UCSD-AML1 (cell line): ENCODE measurements around the gene CBLB.

ENCODE experiments used
- DNase-seq: peaks from one replicate; lab custom pipeline; 2025; ENCODE audit not compliant: unreplicated experiment; lab: John Stamatoyannopoulos, UW

The CBLB gene

DNA sequence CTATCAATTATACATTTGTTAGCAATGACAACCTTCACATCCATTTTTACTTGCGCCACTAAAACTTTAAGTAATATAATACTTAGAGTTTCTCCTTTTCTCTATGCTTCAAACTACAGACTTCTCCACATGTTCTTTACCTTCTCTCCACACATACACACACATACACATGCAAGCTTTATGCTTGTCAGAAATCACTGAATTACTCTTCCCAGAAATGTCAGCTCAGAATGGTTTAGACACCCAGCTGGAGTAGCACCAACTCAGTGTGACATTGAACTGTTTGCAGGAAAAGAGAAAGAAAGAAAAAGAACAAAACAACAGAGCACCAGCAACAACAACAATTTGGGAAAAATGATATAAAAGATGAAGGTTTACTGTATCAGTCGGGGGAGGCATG is 20.9 kb downstream of the CBLB start:
- DNase-seq = no peak

DNA sequence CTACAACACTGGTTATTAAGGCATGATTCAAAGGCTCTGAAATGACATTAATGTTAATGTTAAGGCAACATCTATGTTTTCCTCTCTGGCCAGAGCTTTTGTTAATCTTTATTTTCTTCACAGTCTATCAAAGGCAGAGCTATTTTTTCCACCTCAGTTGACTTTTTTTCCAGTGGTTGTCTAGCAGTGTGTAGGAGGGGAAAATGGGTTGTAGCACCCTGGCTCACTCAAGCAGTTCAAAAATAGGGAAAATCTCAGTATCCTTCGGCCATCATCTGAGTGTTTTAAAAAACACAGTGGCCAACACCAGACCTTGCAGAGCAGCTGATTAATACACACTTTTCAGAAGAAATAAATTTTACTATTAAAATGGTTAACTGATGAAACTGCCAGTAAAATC is 21.4 kb downstream of the CBLB start:
- DNase-seq = no peak

DNA sequence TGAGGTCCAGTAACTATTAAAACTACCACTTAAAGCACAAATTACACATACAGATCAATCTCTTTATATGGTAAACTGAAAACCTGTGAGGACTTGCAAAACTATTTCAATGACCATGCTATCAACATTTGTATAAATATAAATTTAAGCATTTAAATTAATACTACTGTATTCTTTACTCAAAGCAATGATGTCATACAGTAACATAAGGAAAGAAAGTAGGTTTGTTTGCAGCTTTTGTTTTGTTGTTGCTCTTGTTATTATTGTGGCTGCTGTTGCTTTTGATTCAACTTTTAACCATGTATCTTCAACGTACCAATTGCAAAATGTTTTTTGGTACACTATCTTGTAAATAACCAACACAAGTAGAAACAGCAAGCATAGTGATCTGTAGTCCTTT is 22.0 kb downstream of the CBLB start:
- no peak for DNase-seq

DNA sequence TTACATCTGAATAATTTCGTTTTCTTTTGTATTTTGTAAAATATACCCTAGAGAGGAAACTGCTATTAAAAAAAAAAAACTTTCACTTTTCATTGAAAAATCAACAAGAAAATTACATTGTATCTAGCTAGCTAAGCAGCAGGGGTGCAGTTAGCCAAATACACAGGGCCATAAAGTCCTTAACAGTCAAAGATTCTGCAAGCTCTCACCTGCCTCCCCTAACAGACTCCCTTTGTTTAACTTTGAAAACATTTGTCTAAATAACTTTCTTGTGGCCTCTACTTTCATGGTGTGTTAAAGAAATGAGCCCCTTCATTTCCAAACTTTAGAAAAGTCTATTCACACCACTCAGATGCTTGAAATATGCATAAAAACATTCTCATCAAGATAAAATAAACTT is 23.3 kb downstream of the CBLB start:
- DNase-seq = no peak

DNA sequence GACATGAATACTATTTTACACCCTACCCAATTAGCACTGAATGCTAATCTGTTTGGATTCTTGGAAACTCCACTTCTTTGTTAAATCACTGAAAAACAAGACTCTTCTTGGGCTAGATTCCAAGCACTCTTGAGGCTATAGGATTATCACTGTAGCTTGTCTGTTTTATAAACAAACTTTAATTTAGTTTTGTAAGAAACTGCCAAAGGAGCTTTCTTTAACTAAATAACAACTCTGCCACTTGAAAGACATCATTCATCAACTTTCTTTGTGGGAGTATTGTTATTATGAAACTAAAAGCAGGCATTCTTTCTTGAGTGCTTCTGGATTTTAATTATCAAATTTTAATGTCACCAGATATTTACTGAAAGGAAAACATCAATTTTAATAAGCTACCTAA is 24.1 kb downstream of the CBLB start:
- DNase-seq = no peak

DNA sequence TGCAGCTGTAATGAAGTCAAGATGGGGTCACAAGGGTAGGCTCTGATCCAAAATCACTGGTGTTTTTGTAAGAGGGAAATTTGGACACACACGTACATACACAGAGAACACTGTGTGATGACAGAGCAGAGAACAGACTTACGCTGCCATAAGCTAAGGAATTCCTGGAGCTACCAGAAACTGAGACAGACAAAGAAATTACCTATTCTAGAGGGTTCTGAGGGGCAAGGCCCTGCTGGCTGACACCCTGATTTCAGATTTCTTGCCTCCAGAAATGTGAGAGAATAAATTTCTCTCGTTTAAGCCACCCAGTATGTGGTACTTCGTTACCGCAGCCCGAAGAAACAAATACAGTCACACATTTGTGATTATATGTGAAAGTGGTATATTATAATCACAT is 24.8 kb downstream of the CBLB start:
- no peak for DNase-seq

DNA sequence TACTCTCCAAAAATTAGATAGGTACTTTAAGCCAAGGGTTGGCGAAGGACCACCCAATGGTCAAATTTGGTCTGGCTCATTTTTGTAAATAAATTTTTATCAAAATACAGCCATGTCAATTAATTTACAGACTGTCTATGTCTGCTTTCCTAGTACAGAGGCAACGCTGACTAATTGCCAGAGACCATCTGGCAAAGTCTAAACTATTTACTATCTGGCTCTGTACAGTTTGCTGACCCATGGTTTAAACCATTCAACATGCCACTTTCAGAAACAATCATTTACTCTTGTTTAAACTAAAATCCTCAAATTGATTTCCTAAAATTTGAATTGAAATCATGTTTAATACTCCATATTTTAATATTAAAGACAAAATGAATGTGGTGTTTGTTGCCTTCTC is 25.9 kb downstream of the CBLB start:
- no peak for DNase-seq

DNA sequence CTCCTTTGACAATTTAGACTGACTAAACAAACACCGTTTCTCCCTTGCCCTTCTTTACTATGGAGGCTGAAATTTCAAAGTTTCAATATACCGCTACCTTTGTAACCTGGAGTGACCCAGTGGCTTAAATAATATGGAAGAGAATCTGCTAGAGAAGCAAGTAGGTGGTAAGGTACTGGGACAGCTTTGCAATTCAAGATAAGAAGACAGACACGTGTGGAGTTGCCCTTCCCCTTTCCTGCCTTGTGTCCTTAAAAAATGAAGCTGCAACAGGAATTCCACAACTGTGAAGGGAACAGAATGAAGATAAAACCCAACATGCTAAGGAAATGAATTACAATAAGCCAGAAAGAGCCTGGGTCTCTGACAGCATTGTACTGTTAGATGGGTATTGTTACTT is 26.4 kb downstream of the CBLB start:
- DNase-seq = no peak

DNA sequence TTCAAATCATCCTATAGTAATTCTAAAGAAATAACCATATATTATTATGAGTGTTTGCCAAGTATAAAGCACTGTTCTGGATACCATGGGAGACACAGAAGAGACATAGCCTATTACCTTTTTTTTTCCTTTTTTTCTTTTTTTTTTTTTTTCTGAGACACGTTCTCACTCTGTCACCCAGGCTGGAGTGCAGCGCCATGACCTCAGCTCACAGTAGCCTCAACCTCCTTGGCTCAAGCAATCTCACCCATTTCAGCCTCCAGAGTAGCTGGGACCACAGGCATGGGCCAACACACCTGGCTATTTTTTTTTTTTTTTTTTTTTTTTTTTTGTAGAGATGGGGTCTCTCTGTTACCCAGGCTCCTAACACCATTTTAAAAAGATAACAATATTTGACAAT is 30.9 kb downstream of the CBLB start:
- DNase-seq = no peak

DNA sequence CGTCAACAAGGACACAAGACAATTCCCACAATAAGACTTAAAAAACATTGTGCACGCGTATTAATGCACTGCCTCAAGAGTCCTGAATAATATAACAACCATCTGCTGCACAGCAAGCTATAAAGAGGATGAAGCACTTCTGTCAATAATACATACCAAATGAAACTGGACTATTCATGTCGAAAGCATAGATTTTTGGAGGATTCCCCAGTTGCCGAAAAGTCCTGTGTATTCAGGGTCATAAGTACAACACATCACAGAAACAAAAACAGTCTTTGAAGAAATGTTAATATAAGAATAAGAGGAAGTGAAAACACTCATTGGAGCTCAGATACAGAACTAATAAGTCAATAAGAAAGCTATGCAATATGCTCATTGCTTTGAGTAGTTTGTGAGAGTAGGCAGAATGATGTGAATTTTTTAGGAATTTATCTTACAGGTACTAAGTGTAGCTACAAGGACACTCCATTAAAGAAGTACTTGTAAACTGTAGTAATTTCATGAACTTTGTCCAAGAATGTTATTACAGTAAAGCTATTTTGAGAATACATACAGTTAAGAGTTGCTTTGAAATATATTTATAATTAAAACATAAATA is 31.6 kb downstream of the CBLB start:
- DNase-seq = no peak

DNA sequence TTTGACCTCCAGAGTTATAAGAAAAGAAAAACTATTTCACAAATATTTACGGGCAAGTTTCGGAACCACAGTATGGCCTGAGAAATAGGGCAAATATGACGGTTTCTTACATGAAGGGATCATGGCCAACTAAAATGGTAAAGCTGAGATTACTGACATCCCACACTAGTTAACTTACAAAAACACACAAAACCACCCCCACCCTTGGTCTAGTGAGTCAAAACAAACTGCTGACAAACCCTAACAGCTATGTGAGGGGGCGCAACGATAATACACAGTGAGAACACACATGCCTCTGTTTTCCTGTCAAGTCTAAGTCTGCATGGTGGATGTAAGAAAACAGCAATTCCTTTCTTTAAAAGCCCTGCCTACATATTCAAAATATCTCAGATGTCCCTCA is 32.3 kb downstream of the CBLB start:
- DNase-seq = no peak

DNA sequence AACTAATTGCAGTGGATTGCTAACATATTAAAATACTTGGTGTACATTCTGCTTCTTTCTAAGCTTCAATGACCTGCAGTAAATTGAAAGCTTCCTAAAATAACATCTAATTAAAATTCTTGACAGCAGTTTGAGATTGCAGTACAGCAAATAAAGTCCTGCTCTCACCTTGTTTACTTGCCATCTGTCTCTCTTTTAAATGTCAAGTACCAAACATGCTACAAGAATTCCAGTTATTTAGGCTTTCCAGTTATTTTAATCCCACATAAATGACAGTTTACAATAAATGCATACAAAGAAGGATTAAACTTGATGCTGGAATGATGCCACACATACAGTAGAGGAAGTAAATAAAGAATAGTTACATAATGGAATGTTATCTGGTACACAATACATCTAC is 33.2 kb downstream of the CBLB start:
- no peak for DNase-seq

DNA sequence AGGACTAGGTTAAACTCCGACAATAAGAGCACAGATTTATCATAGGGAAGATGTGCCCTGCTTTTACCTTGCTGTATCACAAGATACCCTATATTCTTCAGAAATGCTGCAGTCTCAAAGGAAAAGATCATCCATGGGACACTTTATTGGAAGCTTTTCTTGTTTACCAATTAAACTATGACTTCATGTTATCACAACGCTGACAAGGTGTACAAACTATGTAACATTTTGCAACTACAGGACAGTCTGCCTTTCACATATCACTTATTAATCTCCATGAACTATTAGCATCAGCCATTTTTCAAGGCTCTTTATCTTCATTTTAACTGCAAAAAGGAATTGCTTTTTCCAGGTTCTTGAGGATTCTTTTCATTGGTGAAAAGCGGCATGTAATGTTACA is 34.0 kb downstream of the CBLB start:
- DNase-seq = no peak

DNA sequence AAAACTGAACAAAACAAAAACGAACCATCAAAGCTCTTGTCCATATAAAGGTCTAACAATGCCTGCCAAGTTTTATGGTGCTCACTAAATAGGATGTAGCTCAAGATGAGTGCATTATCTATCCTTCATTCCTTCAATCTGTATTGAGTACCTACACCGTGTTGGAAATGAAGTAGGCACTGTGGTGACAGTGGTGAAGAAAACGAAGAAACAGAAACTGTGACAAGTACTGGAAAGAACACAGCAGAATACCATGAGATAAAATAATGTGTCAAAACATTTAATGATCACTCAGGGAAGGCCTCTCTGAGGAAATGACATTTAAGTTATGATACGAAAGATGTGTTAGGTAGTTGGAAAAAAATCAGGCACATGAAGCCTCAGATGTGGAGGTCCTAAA is 36.2 kb downstream of the CBLB start:
- DNase-seq = no peak

DNA sequence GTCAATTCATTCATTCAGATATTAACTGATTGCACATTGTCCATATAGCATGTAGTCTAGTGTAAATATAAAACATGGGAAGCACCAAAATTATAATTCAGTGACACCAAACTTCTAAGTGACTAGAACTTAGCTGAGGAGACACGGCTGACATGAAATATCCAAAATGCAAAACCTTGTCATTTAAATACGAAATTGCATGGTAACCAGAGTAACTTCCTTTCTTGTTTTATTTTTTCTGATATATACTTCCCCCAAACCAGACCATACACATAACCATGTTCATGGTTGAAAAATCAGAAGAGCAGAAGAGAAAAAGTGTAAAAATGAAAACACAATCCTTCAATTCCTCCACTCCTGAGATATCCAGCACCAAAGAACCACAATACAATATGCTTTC is 38.0 kb downstream of the CBLB start:
- DNase-seq = no peak

DNA sequence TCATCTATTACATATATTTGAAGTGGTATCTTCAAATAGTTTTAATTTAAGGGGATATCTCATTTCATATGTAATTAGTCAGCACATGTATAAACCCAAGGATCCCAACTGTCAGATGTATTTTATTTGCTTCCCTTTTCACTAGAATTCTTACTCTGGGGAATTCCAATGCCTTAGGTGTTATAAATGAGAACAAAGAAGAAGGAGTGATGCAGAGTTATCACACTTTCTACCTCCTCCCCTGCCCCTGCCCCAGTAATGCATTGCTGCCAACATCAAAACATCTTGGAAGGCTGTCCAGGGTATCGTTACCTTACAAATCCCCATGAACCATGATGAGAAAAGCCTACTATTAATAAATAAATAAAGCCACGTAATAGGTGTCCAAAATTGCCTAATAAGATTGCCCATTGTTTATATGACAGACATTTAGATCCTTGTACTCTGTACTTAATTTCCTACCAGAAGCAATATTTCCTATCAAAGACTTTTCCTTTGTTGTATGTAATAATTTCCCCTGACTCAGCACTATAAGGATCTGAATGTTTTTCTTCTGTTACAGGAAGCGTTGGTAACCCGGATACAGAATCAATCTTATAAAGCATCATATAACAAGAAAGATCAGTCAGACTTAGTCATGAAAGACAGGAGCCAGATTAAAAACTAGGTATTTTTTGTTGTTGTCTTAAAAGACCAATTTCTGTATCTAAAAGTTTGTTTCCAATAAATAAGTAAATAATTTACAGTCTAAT is 38.8 kb downstream of the CBLB start:
- DNase-seq = no peak

DNA sequence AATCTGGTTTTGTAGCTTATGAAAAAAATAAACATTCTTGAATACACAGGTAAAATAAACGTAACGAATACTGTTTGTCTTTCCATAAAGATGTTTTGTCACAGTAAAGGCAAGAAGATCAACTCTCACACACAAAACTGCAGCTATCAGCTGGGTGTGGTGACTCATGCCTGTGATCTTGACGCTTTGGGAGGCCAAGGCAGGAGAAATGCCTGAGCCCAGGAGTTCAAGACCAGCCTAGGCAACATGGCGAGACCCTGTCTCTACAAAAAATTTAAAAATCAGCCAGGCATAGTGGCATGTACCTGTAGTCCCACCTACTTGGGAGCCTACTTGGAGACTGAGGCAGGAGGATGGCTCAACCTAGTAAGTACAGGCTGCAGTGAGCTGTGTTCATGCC is 39.6 kb downstream of the CBLB start:
- DNase-seq = no peak

DNA sequence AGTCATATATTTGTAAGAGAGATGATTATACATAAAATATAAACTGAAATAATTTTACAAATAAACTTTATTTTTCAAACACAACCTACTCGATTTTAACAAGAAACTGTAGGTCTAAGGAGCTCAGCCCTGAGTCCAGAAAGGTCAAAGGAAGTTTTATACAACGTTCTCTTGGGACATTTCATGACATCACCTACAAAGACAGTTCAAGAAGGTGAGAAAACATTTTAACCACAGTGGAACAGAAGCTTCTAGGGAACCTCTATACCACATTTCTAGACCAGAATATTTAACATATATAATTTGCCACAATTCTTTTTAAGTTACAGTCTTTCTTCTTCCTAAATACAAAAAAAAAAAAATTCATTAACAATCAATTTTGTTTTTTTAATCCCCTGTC is 40.1 kb downstream of the CBLB start:
- no peak for DNase-seq

DNA sequence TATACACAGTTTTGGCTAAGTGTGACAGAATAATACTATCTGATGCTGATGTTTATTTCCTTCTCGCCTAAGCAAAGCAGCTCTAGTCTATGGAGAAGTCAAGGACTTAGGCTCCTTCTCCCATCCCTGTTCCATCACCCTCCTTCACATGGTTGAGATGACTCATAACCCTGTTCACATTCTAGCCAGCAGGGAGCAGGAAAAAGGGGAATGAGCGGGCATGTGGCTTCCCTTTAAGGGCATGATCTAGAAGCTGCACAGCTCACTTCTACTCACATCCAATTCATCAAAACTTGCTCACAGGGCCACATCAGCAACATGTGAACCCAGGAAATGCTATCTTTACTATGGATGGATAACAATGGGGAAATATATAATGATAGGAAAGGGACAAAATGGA is 40.9 kb downstream of the CBLB start:
- DNase-seq = peak; percentile 10

DNA sequence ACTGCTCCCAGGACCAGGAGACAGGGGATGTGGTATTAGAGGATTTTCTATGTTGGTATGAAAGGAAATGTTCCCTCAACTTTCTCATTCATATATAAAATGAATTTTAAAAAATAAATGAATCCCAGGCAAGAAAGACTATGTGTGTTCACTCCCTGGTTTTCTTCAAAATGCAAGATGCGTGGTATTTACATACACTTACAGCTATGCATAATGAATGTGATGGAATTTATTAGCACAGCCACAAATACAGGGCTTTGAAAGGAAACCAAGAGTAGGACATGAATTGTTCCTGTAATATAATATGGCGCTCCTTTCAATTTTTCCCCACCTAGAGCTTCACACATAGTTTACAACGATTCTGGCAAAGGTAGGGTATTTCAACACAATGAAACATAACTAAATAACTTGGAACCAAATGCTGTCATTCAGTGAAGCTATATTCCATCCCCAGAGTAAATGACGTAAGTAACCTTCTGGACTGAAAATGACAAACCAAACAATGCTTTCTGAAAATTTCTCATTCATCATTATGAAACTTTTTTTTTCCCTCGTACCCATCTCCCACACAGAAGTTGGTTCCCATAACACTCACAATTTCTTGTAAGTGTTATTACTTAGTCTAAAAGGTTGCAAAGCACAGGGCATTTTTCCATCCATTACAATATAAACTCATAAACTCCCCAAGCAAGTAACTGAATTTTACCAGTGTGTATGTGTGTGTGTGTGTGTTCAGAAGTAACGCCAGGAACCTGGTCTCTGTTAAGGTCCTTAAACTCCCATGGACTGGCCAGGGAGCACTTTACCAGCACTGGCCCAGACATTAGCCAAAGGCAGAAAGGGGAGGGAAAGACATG is 41.8 kb downstream of the CBLB start:
- no peak for DNase-seq

DNA sequence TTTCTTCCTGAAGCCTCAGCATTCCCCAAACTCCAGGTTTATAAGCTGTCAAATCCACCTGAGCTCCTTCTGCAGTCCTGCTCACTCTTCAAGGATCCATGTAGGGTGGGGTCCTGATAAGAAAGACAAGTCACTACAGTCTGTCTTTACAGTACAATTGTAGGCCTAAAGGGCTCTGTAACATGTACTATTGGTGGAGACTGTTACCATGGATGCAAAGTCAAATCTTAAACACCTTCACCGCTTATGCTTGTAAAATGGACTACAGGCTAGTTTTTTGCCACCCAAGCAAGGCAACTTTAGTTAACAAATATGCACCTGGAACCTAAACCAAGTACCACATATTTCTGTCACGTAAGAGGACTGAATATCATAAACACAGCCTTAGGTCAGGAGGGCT is 44.7 kb downstream of the CBLB start:
- DNase-seq = no peak

DNA sequence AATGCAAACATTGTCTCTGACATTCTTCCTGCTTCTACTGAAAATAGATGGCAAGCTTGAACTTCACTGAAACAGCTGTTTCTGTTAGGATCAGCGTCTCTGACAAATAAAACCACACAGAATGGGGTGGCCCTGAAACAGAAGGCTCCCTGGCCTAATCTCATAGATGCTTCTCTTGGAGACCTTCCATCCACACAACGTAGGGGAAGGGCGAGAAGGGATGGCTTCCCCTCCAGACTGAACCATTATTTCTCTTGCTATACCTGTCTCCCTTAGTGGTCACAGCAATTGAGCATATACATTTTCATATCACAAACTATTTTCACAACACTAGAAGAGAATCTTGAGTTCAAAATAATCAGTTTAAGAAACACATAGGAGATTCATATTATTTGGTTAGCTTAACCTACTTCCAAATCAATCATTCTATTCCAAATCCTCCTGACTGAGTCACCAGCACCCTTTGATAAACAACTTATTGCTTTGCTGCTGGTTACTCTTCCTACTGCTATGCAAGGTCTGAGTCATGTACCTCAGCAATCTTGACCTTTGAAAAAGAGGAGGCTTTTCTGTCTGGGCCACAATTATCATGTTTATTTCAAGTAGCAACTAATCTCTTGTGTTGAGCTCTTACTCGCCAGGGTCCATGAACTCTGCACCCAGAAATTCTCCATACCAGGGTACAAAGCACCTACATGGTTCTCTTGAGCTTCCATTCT is 45.5 kb downstream of the CBLB start:
- DNase-seq = no peak
